GM23248 (cell line): ENCODE measurements around the gene TEX53. TPM values are rescaled to one million over a fixed set of nuclear protein-coding genes. Genes with fewer than 3 reads are reported as not detected.

Source experiments
- DNase-seq: peaks from one replicate; pipeline ENCODE4 v3.0.0-alpha.2; 2015
- H2AFZ ChIP-seq: fragments of 200-600 bp; sonication (generic); 2 replicates; pipeline ENCODE4 v1.6.1; 2016; ENCODE audit warnings: antibody characterized with exemption
- H3F3A ChIP-seq: fragments of 200-600 bp; sonication (generic); 2 replicates; pipeline ENCODE4 v1.6.1; 2016; ENCODE audit warnings: mild to moderate bottlenecking, antibody characterized with exemption, mixed run types; ENCODE audit not compliant: insufficient read depth
- H3K27ac ChIP-seq: fragments of 200-600 bp; sonication (generic); 2 replicates; pipeline ENCODE4 v1.5.1; 2016; ENCODE audit warnings: mild to moderate bottlenecking
- H3K27me3 ChIP-seq: fragments of 200-600 bp; sonication (generic); replicated peaks from 2 replicates; pipeline ENCODE4 v1.6.1; 2016; ENCODE audit warnings: mild to moderate bottlenecking; ENCODE audit not compliant: insufficient read depth
- H3K36me3 ChIP-seq: fragments of 200-600 bp; sonication (generic); 2 replicates; pipeline ENCODE4 v1.6.1; 2016; ENCODE audit warnings: low read depth, mild to moderate bottlenecking
- H3K4me1 ChIP-seq: fragments of 200-600 bp; sonication (generic); 2 replicates; pipeline ENCODE4 v1.6.1; 2016; ENCODE audit warnings: mild to moderate bottlenecking; ENCODE audit not compliant: insufficient read depth
- H3K4me2 ChIP-seq: fragments of 200-600 bp; sonication (generic); one replicate; pipeline ENCODE4 v1.6.1; 2016; ENCODE audit warnings: mild to moderate bottlenecking; ENCODE audit not compliant: unreplicated experiment
- H3K4me3 ChIP-seq: fragments of 200-600 bp; sonication (generic); 2 replicates; pipeline ENCODE4 v1.5.1; 2016; ENCODE audit warnings: mild to moderate bottlenecking
- H3K79me2 ChIP-seq: fragments of 200-600 bp; sonication (generic); 2 replicates; pipeline ENCODE4 v1.6.1; 2016; ENCODE audit warnings: mild to moderate bottlenecking; ENCODE audit not compliant: insufficient read depth
- H3K9ac ChIP-seq: fragments of 200-600 bp; sonication (generic); 2 replicates; pipeline ENCODE4 v1.6.1; 2016; ENCODE audit warnings: mild to moderate bottlenecking
- H3K9me2 ChIP-seq: fragments of 200-600 bp; sonication (generic); 2 replicates; pipeline ENCODE4 v1.6.1; 2016; ENCODE audit warnings: mixed run types, mild to moderate bottlenecking, moderate library complexity; ENCODE audit not compliant: insufficient read depth
- H3K9me3 ChIP-seq: fragments of 200-600 bp; sonication (generic); one replicate; pipeline ENCODE4 v1.6.1; 2017; ENCODE audit warnings: low read depth
- H4K20me1 ChIP-seq: fragments of 200-600 bp; sonication (generic); 2 replicates; pipeline ENCODE4 v1.6.0; 2016; ENCODE audit not compliant: insufficient read depth
- EZH2 ChIP-seq: fragments of 200-600 bp; sonication (generic); IDR thresholded peaks from 2 replicates; pipeline ENCODE4 v1.6.1; 2018; ENCODE audit warnings: antibody characterized with exemption, mild to moderate bottlenecking; ENCODE audit not compliant: insufficient read depth, poor library complexity, severe bottlenecking
- EZH2phosphoT487 ChIP-seq: fragments of 200-600 bp; sonication (generic); IDR thresholded peaks from 2 replicates; pipeline ENCODE4 v1.6.1; 2018; ENCODE audit warnings: antibody characterized with exemption, moderate library complexity, mild to moderate bottlenecking, low read depth; ENCODE audit not compliant: insufficient read depth
- WGBS, 2 experiments: methylation state at CpG; one replicate each; pipeline ENCODE4 v1.1.6; 2015 to 2017; ENCODE audit warnings: low lambda C conversion rate in 2 of 2, low coverage in 1 of 2; ENCODE audit errors: missing lambda C conversion rate in 2 of 2; 5-methylcytosine and 5-hydroxymethylcytosine counted together
- in situ Hi-C: fragments of 300-500 bp; cut with MboI; formaldehyde crosslinking; loops from 2 replicates; pipeline ENCODE4 v1.15.0; 2020
- polyA plus RNA-seq: library from polyadenylated mRNA; unstranded; fragments of >200 nt; fragmentation: Nextera tagmentation; extraction: Ambion mirVana; gene quantifications from 2 replicates; pipeline ENCODE4 v1.2.1, GENCODE V29; 2016
- total RNA-seq: library from RNA; depleted of rRNA; stranded (reverse); fragments of >200 nt; shearing (Covaris generic); gene quantifications from 2 replicates; pipeline ENCODE4 v1.2.3, GENCODE V29; 2014

Gene TEX53
- total and polyA plus RNA-seq, 2 experiments from 2014 or later, result not detected

GRCh38 chr9:114685951-114686350 lies 28.3 kb upstream of the TEX53 start:
- DNase-seq, result no peak
- Histone ChIP-seq H3K27me3 (no peaks in the 10 kb centered on the region), H3K9me2 (no peaks in the 10 kb centered on the region), H3F3A (peaks cover 15% of the 10 kb centered on the region), H3K9me3 (no peaks in the 10 kb centered on the region), H3K9ac (no peak overlapping the region), H3K4me1 (peaks cover 12% of the 10 kb centered on the region), H3K27ac (no peak overlapping the region), H3K4me3 (no peak overlapping the region), H2AFZ (no peak overlapping the region), H3K79me2 (no peaks in the 10 kb centered on the region), H3K36me3 (no peaks in the 10 kb centered on the region), H4K20me1 (no peaks in the 10 kb centered on the region), H3K4me2 (no peak overlapping the region)
- in situ Hi-C loops, result loop anchor here (5.0 to 10.0 kb wide), 2 partner anchors 49 to 326 kb away; no protein-coding TSS in a partner anchor
- WGBS, 2 experiments, result 95 to 97% methylated on average over 5 of the region's 5 CpGs
- TF ChIP-seq EZH2phosphoT487 (no peak), EZH2 (no peak)

- H3K9me2 ChIP-seq, result no peaks in the 10 kb centered on the region
- H3K4me1 ChIP-seq, result peaks cover 14% of the 10 kb centered on the region
- no peaks in the 10 kb centered on the region for H3K9me3 ChIP-seq
- no peak overlapping the region for H3K9ac ChIP-seq
- no peaks in the 10 kb centered on the region for H4K20me1 ChIP-seq
- no peak overlapping the region for H3K4me3 ChIP-seq
- no peak overlapping the region for H2AFZ ChIP-seq
- H3K79me2 ChIP-seq, result no peaks in the 10 kb centered on the region
- H3F3A ChIP-seq, result peaks cover 17% of the 10 kb centered on the region
- TF ChIP-seq EZH2 (no peak), EZH2phosphoT487 (no peak)
- in situ Hi-C loops, result loop anchor here (10.0 kb wide), 1 partner anchor 51 kb away; no protein-coding TSS in a partner anchor
- no peaks in the 10 kb centered on the region for H3K36me3 ChIP-seq
- no peaks in the 10 kb centered on the region for H3K27me3 ChIP-seq
- WGBS, 2 experiments, result 90 to 95% methylated on average over 6 of the region's 6 CpGs
- no peak for DNase-seq
- no peak overlapping the region for H3K4me2 ChIP-seq
- H3K27ac ChIP-seq, result no peak overlapping the region
Measured at GRCh38 chr9:114684036-114684435, 26.4 kb upstream of the TEX53 start.

- H3K9me2 ChIP-seq, result no peaks in the 10 kb centered on the region
- no peaks in the 10 kb centered on the region for H3K36me3 ChIP-seq
- no peak overlapping the region for H3K27ac ChIP-seq
- no peak for DNase-seq
- H4K20me1 ChIP-seq, result no peaks in the 10 kb centered on the region
- H3K4me2 ChIP-seq, result no peak overlapping the region
- WGBS, 2 experiments, result 91 to 92% methylated on average over 3 of the region's 3 CpGs
- no peak for TF ChIP-seq EZH2
- TF ChIP-seq EZH2phosphoT487, result no peak
- H3K79me2 ChIP-seq, result no peaks in the 10 kb centered on the region
- no peaks in the 10 kb centered on the region for H3K9me3 ChIP-seq
- H2AFZ ChIP-seq, result no peak overlapping the region
- H3K4me3 ChIP-seq, result no peak overlapping the region
- H3K27me3 ChIP-seq, result no peaks in the 10 kb centered on the region
- in situ Hi-C loops, result loop anchor here (10.0 kb wide), 1 partner anchor 52 kb away; no protein-coding TSS in a partner anchor
- no peak overlapping the region for H3K9ac ChIP-seq
- peaks cover 29% of the 10 kb centered on the region for H3F3A ChIP-seq
- peaks cover 26% of the 10 kb centered on the region for H3K4me1 ChIP-seq
Measured at GRCh38 chr9:114682846-114683245, 25.2 kb upstream of the TEX53 start.

DNA sequence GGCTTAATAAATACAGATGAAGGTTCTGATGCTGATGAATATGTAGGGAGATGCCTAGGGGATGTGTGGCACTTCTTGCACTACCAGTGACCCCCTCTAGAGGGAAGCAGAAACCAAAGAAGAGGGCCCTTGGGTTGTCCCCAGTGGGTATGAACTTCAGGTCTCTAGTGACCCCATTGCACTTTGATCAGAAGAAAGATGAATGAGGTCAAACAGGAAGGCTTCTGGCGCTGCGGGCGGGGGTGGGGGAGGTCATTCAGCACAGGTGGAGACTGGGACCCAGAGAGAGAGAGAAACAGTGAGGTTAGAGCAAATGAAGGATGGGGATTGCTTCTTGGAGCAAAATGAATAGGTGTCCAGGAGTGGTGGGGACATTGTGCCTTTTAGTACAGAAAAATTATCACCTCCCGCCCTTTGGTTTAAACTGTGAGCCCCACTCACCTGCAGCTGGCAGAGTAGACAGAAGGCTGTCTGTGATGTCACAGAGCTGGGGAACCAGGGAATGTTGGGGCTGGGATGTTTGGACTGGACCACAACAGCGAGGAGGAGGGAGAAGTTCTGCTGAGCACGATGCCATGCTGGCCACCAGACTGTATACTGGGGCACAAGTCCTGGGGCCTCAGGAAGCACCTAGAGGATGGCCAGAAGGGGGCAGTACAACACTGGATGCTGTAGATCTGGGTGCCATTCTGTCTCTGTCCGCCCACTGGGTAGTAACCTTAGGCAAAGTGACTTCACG lies 24.2 kb upstream of the TEX53 start, which contains the start of gene TEX48:
TEX48 (minus strand) TSS at position 599 of the 739 bp plus-strand sequence. CDS start 10,469 bp downstream, outside the sequence.
- no peak within 1 kb of the TSS for H3K27ac ChIP-seq
- H3K79me2 ChIP-seq, result no peaks in the 10 kb centered on the region
- H3K4me1 ChIP-seq, result peaks cover 31% of the 10 kb centered on the region
- H3K9me3 ChIP-seq, result no peaks in the 10 kb centered on the region
- in situ Hi-C loops, result loop anchor here (10.0 kb wide), 1 partner anchor 53 kb away; no protein-coding TSS in a partner anchor
- no peaks in the 10 kb centered on the region for H3K27me3 ChIP-seq
- peak; percentile 87 for DNase-seq
- no peaks in the 10 kb centered on the region for H4K20me1 ChIP-seq
- H3K36me3 ChIP-seq, result no peaks in the 10 kb centered on the region
- no peaks in the 10 kb centered on the region for H3K9me2 ChIP-seq
- H3K4me2 ChIP-seq, result no peak within 1 kb of the TSS
- no peak within 1 kb of the TSS for H3K4me3 ChIP-seq
- WGBS, 2 experiments, result 33 to 45% methylated on average over 7 to 8 of the region's 8 CpGs
- TF ChIP-seq EZH2phosphoT487, result no peak
- no peak for TF ChIP-seq EZH2
- H2AFZ ChIP-seq, result no peak within 1 kb of the TSS
- peaks cover 30% of the 10 kb centered on the region for H3F3A ChIP-seq
- no peak within 1 kb of the TSS for H3K9ac ChIP-seq
